HFFc6 (cell line): Measurements from ENCODE around the gene LCNL1. TPM values are rescaled to one million over a fixed set of nuclear protein-coding genes. Genes with fewer than 3 reads are reported as not detected.

ENCODE experiments used
- DNase-seq: peaks from one replicate; pipeline ENCODE4 v3.0.0-alpha.2; 2018
- H3K27ac Mint-ChIP-seq: 2 replicates; pipeline ENCODE4 v1.8.0; 2020; ENCODE audit warnings: mild to moderate bottlenecking, mixed read lengths
- H3K27me3 Mint-ChIP-seq: 2 replicates; pipeline ENCODE4 v1.8.0; 2021; ENCODE audit warnings: mild to moderate bottlenecking, moderate library complexity, mixed read lengths; ENCODE audit not compliant: insufficient read depth
- H3K36me3 Mint-ChIP-seq: 2 replicates; pipeline ENCODE4 v1.8.0; 2021; ENCODE audit warnings: low read depth, mixed read lengths
- H3K4me1 Mint-ChIP-seq: 2 replicates; pipeline ENCODE4 v1.8.0; 2020; ENCODE audit warnings: low read depth, mixed read lengths
- H3K4me3 Mint-ChIP-seq: 2 replicates; pipeline ENCODE4 v1.8.0; 2020; ENCODE audit warnings: mild to moderate bottlenecking, moderate library complexity, mixed read lengths
- H3K9me3 Mint-ChIP-seq: 2 replicates; pipeline ENCODE4 v1.8.0; 2020; ENCODE audit warnings: mild to moderate bottlenecking, mixed read lengths
- CTCF ChIP-seq: fragments of 200-600 bp; sonication (generic); IDR thresholded peaks from 2 replicates; pipeline ENCODE4 v1.5.0; 2021; ENCODE audit warnings: antibody characterized with exemption, mild to moderate bottlenecking
- total RNA-seq, 6 experiments: library from RNA; stranded (reverse); fragmentation: NEBNext Ultra II Directional; extraction: Animal tissue kit (Norgen Biotek cat#: 25700); gene quantifications; 2 replicates in 1 of 6; 3 replicates in 5 of 6; pipeline ENCODE4 v1.2.3, GENCODE V29; 2021

Gene LCNL1
- total RNA-seq, 6 experiments from 2014 or later = not detected

- peaks cover 6% of the 10 kb centered on the region for H3K27me3 Mint-ChIP-seq
- no peak for DNase-seq
- H3K4me1 Mint-ChIP-seq = peaks cover 2% of the 10 kb centered on the region; the same call in 1 of the 2 replicates
- H3K36me3 Mint-ChIP-seq = no peaks in the 10 kb centered on the region
- peaks cover 8% of the 10 kb centered on the region; the same call in 1 of the 2 replicates for H3K9me3 Mint-ChIP-seq
- no peak for TF ChIP-seq CTCF
- no peak overlapping the region for H3K4me3 Mint-ChIP-seq
- no peak overlapping the region for H3K27ac Mint-ChIP-seq
These were observed 29.7 kb upstream of the LCNL1 start for GRCh38 chr9:136952876-136953770.

GRCh38 chr9:136953771-136954269, 29.0 kb upstream of the LCNL1 start:
- DNase-seq = no peak
- peaks cover 4% of the 10 kb centered on the region for H3K27me3 Mint-ChIP-seq
- H3K36me3 Mint-ChIP-seq = no peaks in the 10 kb centered on the region
- H3K4me3 Mint-ChIP-seq = no peak overlapping the region
- no peak for TF ChIP-seq CTCF
- no peak overlapping the region for H3K27ac Mint-ChIP-seq
- no peaks in the 10 kb centered on the region for H3K4me1 Mint-ChIP-seq
- peaks cover 8% of the 10 kb centered on the region; the same call in 1 of the 2 replicates for H3K9me3 Mint-ChIP-seq

DNA sequence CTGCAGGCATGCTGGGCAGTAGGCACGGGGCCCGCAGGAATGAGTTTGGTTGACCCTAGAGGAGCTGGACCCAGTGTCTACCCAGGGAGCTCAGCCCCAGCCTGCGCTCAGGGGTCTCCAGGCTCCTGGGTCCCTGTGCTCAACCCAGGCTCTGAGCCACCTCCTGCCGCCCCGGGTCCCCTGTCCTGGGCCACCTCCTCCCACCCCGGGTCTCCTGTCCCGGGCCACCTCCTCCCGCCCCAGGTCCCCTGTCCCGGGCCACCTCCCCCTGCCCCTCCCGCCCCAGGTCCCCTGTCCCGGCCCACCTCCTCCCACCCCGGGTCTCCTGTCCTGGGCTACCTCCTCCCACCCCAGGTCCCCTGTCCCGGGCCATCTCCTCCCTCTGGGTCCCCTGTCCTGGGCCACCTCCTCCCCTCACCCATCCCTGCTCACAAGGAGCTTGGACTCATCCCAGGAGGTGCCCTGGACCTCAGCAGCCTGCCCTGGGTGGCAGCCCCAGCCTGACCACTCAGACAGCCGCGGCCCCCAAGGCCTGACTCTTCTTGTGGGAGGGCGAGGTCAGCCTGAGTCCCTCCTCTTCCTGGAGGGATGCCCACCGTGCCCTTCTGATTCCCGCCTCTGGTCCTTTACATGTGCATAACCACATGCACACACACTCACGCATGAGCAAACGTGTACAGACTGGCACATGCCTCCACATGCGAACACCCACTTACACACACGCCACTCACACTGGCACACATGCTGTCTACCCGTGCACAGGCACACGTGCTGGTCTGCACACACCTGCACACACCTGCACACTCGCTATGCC, 28.3 kb upstream of the LCNL1 start:
- peaks cover 4% of the 10 kb centered on the region for H3K27me3 Mint-ChIP-seq
- peaks cover 8% of the 10 kb centered on the region; the same call in 1 of the 2 replicates for H3K9me3 Mint-ChIP-seq
- no peak for TF ChIP-seq CTCF
- no peak for DNase-seq
- no peak overlapping the region for H3K27ac Mint-ChIP-seq
- H3K4me1 Mint-ChIP-seq = no peaks in the 10 kb centered on the region
- H3K4me3 Mint-ChIP-seq = no peak overlapping the region
- no peaks in the 10 kb centered on the region for H3K36me3 Mint-ChIP-seq

- DNase-seq = no peak
- Mint-ChIP-seq H3K9me3 (peaks cover 8% of the 10 kb centered on the region; the same call in 1 of the 2 replicates), H3K27ac (no peak overlapping the region), H3K4me3 (no peak overlapping the region), H3K36me3 (no peaks in the 10 kb centered on the region), H3K27me3 (peaks cover 4% of the 10 kb centered on the region), H3K4me1 (no peaks in the 10 kb centered on the region)
- no peak for TF ChIP-seq CTCF
These were observed 27.4 kb upstream of the LCNL1 start for GRCh38 chr9:136955202-136955942.

- Mint-ChIP-seq H3K36me3 (no peaks in the 10 kb centered on the region), H3K27me3 (peaks cover 4% of the 10 kb centered on the region), H3K27ac (no peak overlapping the region), H3K4me1 (no peaks in the 10 kb centered on the region), H3K4me3 (no peak overlapping the region), H3K9me3 (peaks cover 8% of the 10 kb centered on the region; the same call in 1 of the 2 replicates)
- TF ChIP-seq CTCF = no peak
- no peak for DNase-seq
These were observed 26.9 kb upstream of the LCNL1 start for GRCh38 chr9:136955943-136956335.
